Endothelial cell of umbilical vein (primary cell): Measurements from ENCODE around the gene TBC1D8. TPM values are rescaled to one million over a fixed set of nuclear protein-coding genes. Genes with fewer than 3 reads are reported as not detected.

Source experiments
- Bru-seq: library from RNA; stranded (reverse); fragments of 400-500 nt; gene quantifications from one replicate; lab custom pipeline; 2021; lab: Mats Ljungman, UMichigan
- BruChase-seq, 2 experiments: library from RNA; stranded (reverse); fragments of 400-500 nt; gene quantifications; one replicate each; lab custom pipeline; 2021; lab: Mats Ljungman, UMichigan
- BruUV-seq: library from RNA; stranded (reverse); fragments of 400-500 nt; replicated peaks from 2 replicates; lab custom pipeline; 2021; lab: Mats Ljungman, UMichigan
- CTCF ChIA-PET: fragments of 300-600, 350-600 bp; sonication (Branson Sonifier 250); formaldehyde crosslinking; loops from one replicate; lab custom pipeline; 2021; ENCODE audit warnings: antibody characterized with exemption, inconsistent platforms; lab: Charles Lee
- POLR2A ChIA-PET: fragments of 300-600, 350-600 bp; sonication (Branson Sonifier 250); formaldehyde crosslinking; loops from one replicate; lab custom pipeline; 2021; ENCODE audit warnings: antibody characterized with exemption, inconsistent platforms; lab: Charles Lee
- DNase-seq: peaks from one replicate; pipeline ENCODE4 v3.0.0-alpha.2; 2011; ENCODE audit warnings: low read depth, low spot score
- FAIRE-seq: peaks from 2 replicates; lab custom pipeline; 2011; peaks lifted over from hg19 to GRCh38; lab: Jason Lieb, UNC
- H2AFZ ChIP-seq: 2 replicates; pipeline ENCODE4 v1.6.0; 2012; ENCODE audit warnings: low read depth, low read length, control low read depth, inconsistent platforms
- H3K27ac ChIP-seq: 2 replicates; pipeline ENCODE4 v1.5.1; 2011; ENCODE audit warnings: low read depth, mild to moderate bottlenecking, control low read depth, low read length, moderate library complexity; ENCODE audit not compliant: insufficient read depth
- H3K27me3 ChIP-seq, 2 experiments: 2 replicates each; pipeline versions ENCODE4 v1.6.0 to v1.6.1; 2011; ENCODE audit warnings: low read length in 2 of 2, mixed read lengths in 1 of 2; ENCODE audit not compliant: control insufficient read depth in 2 of 2, insufficient read depth in 2 of 2
- H3K36me3 ChIP-seq, 2 experiments: 2 replicates in 1 of 2; 3 replicates in 1 of 2; pipeline ENCODE4 v1.5.1; 2011; ENCODE audit warnings: low read length in 2 of 2, mild to moderate bottlenecking in 1 of 2, moderate library complexity in 1 of 2; ENCODE audit not compliant: control insufficient read depth in 2 of 2, insufficient read depth in 2 of 2; ENCODE audit errors: extremely low read depth in 1 of 2
- H3K4me1 ChIP-seq: 3 replicates; pipeline ENCODE4 v1.5.1; 2011; ENCODE audit warnings: mild to moderate bottlenecking, low read length; ENCODE audit not compliant: control insufficient read depth, insufficient read depth; ENCODE audit errors: extremely low read depth
- H3K4me2 ChIP-seq: 2 replicates; pipeline ENCODE4 v1.6.1; 2011; ENCODE audit warnings: low read length, control low read depth, mixed read lengths; ENCODE audit not compliant: insufficient read depth
- H3K4me3 ChIP-seq, 3 experiments: fragments of 200-600 bp in 1 of 3; sonication (generic), shearing (Covaris generic) in 1 of 3; replicated peaks in 1 of 3; 2 replicates each; pipeline ENCODE4 v1.5.1; 2011 to 2016; ENCODE audit warnings: control low read depth in 3 of 3, low read length in 3 of 3, mild to moderate bottlenecking in 2 of 3, inconsistent platforms in 1 of 3, low read depth in 1 of 3, moderate library complexity in 1 of 3; ENCODE audit not compliant: insufficient read depth in 1 of 3
- H3K79me2 ChIP-seq: 2 replicates; pipeline ENCODE4 v1.6.0; 2012; ENCODE audit warnings: low read length, inconsistent platforms; ENCODE audit not compliant: control insufficient read depth, insufficient read depth
- H3K9ac ChIP-seq: replicated peaks from 2 replicates; pipeline ENCODE3; 2011; ENCODE audit warnings: low read length, control low read depth; ENCODE audit not compliant: insufficient read depth; ENCODE audit errors: extremely low read depth
- H3K9me1 ChIP-seq: replicated peaks from 3 replicates; pipeline ENCODE4 v1.6.0; 2011; ENCODE audit warnings: mild to moderate bottlenecking, low read length; ENCODE audit not compliant: control insufficient read depth, insufficient read depth; ENCODE audit errors: extremely low read depth
- H3K9me3 ChIP-seq: replicated peaks from 2 replicates; pipeline ENCODE4 v1.5.1; 2012; ENCODE audit warnings: low read length, inconsistent platforms; ENCODE audit not compliant: control insufficient read depth, insufficient read depth
- H4K20me1 ChIP-seq: replicated peaks from 2 replicates; pipeline ENCODE3; 2011; ENCODE audit warnings: mild to moderate bottlenecking, low read length; ENCODE audit not compliant: control insufficient read depth, insufficient read depth; ENCODE audit errors: extremely low read depth
- CTCF ChIP-seq, 2 donors: IDR thresholded peaks; 1 replicate in 1 of 2; 2 replicates in 1 of 2; pipeline ENCODE4 v1.5.1; 2011; ENCODE audit warnings: low read length in 2 of 2, mild to moderate bottlenecking in 2 of 2, moderate library complexity in 2 of 2, control low read depth in 1 of 2, inconsistent platforms in 1 of 2, low read depth in 1 of 2; ENCODE audit not compliant: insufficient read depth in 1 of 2; ENCODE audit errors: extremely low read depth in 1 of 2
- EZH2 ChIP-seq: IDR thresholded peaks from 2 replicates; pipeline ENCODE4 v1.6.1; 2012; ENCODE audit warnings: borderline replicate concordance, low read depth, mild to moderate bottlenecking, moderate library complexity, low read length, inconsistent platforms; ENCODE audit not compliant: severe bottlenecking
- FOS ChIP-seq: IDR thresholded peaks from 2 replicates; pipeline ENCODE4 v1.6.1; 2011; ENCODE audit warnings: mild to moderate bottlenecking, low read length, moderate library complexity, borderline replicate concordance; ENCODE audit not compliant: insufficient read depth
- GATA2 ChIP-seq: IDR thresholded peaks from 2 replicates; pipeline ENCODE4 v1.7.0; 2011; ENCODE audit warnings: low read depth, mild to moderate bottlenecking, moderate library complexity, mixed read lengths, low read length; ENCODE audit not compliant: insufficient read length, insufficient read depth
- JUN ChIP-seq: IDR thresholded peaks from 2 replicates; pipeline ENCODE4 v1.6.1; 2011; ENCODE audit warnings: borderline replicate concordance, low read depth; ENCODE audit not compliant: insufficient read length, insufficient read depth
- MAX ChIP-seq: IDR thresholded peaks from 2 replicates; pipeline ENCODE4 v1.6.1; 2011; ENCODE audit not compliant: insufficient read depth, insufficient read length
- MYC ChIP-seq: IDR thresholded peaks from one replicate; pipeline ENCODE4 v1.6.1; 2011; ENCODE audit warnings: mild to moderate bottlenecking, low read depth, low read length
- POLR2A ChIP-seq: IDR thresholded peaks from 2 replicates; pipeline ENCODE4 v1.6.1; 2012; ENCODE audit warnings: low read depth, mild to moderate bottlenecking, control low read depth, low read length
- POLR2AphosphoS5 ChIP-seq: IDR thresholded peaks from 2 replicates; pipeline ENCODE4 v1.6.1; 2012; ENCODE audit warnings: low read depth, mild to moderate bottlenecking, control low read depth, low read length, moderate library complexity; ENCODE audit not compliant: insufficient read depth
- dilution Hi-C: fragments of 300-500 bp; cut with MboI; formaldehyde crosslinking; loops from one replicate; pipeline ENCODE4 v1.15.0; 2019; ENCODE audit warnings: low sequenced_read_pairs; ENCODE audit not compliant: extremely low pct_ligation_motif_present
- intact Hi-C: fragments of 100-400 bp; cut with micrococcal nuclease; formaldehyde crosslinking; loops from one replicate; pipeline ENCODE4 v1.10.0; 2022
- long read RNA-seq: library from polyadenylated mRNA; stranded (forward); transcript quantifications from one replicate; pipeline ENCODE4 v2.0.0, GENCODE V29; 2021
- polyA minus RNA-seq, 3 experiments: library from RNA; depleted of rRNA, polyadenylated mRNA; stranded (reverse); fragments of >200 nt; gene quantifications; 1 replicate in 1 of 3; 2 replicates in 2 of 3; pipeline ENCODE4 v1.2.3, GENCODE V29; 2011
- polyA plus RNA-seq, 4 experiments: library from polyadenylated mRNA; depleted of rRNA in 3 of 4; stranded (reverse) in 3 of 4; unstranded in 1 of 4; fragments of >200 nt; gene quantifications; 2 replicates each; pipeline versions ENCODE4 v1.2.1 to v1.2.3, GENCODE V29; 2011 to 2012; ENCODE audit warnings: missing spikeins in 1 of 4
- total RNA-seq: library from RNA; stranded (reverse); gene quantifications from 2 replicates; pipeline ENCODE4 v1.2.3, GENCODE V29; 2021

TBC1D8 gene
- total RNA-seq = 30.6 and 32.1 TPM in 2 replicates
- 26.0 and 28.5 TPM in 2 replicates for polyA plus RNA-seq
- polyA plus RNA-seq (2011; cell fraction: cytosol; rRNA removed) = 14.9 and 17.2 TPM in 2 replicates
- polyA plus RNA-seq (2011; cell fraction: nucleus; rRNA removed) = 151 and 159 TPM in 2 replicates
- polyA plus RNA-seq (2012) = 23.1 and 25.1 TPM in 2 replicates
- 58.0 and 77.9 TPM in 2 replicates for polyA minus RNA-seq
- 6.0 TPM for polyA minus RNA-seq (2011; cell fraction: cytosol; rRNA and poly(A)+ RNA removed)
- 51.3 and 85.5 TPM in 2 replicates for polyA minus RNA-seq (2011; cell fraction: nucleus; rRNA and poly(A)+ RNA removed)
- percentile 84 among the genes with signal in this experiment for Bru-seq, nascent RNA
- BruChase-seq, experiment 1, labeled RNA remaining after a 6-hour chase = percentile 66 among the genes with signal in this experiment
- percentile 77 among the genes with signal in this experiment for BruChase-seq, experiment 2, labeled RNA remaining after a 2-hour chase
- long read RNA-seq, transcript TBC1D8-201 (20 exons, 3,627 nt) = major isoform, 20 of 38 reads
- long read RNA-seq, partial matches to known transcripts = 9 of 38 reads
- long read RNA-seq, other reads (novel, unspliced or antisense) = 7 of 38 reads

GRCh38 chr2:101151146-101151858 lies at the start of gene TBC1D8:
Gene TBC1D8, minus strand, starts transcription at chr2:101151382. Its CDS starts 129 bp downstream, at chr2:101151253.
- FAIRE-seq (peak; percentile 91), DNase-seq (peak; percentile 75)
- peak within 1 kb of the TSS; percentile 68 for H3K27ac ChIP-seq
- dilution Hi-C loops = no loop called here
- intact Hi-C loops = loop anchor here (1.0 kb wide), 2 partner anchors 26 to 42 kb away; no protein-coding TSS in a partner anchor
- no peaks in the 10 kb centered on the region for H3K27me3 ChIP-seq
- H3K4me1 ChIP-seq = peaks cover 37% of the 10 kb centered on the region
- TF ChIP-seq EZH2 (no peak), GATA2 (no peak), FOS (no peak), POLR2AphosphoS5 (peak; percentile 98), POLR2A (peak; percentile 94), MAX (no peak), MYC (no peak), JUN (no peak), CTCF (IDR thresholded peaks at IDR 0.05; ENCODE audit: extremely low read depth in 1 of 2, insufficient read depth in 1 of 2, low read depth in 1 of 2, low read length in 2 of 2) (no peak)
- H3K36me3 ChIP-seq = no peaks in the 10 kb centered on the region
- peaks cover 47% of the 10 kb centered on the region for H3K79me2 ChIP-seq
- H3K4me2 ChIP-seq = peak within 1 kb of the TSS; percentile 97
- H3K9me3 ChIP-seq = no peaks in the 10 kb centered on the region
- peak within 1 kb of the TSS; percentile 56 to 89 (median 87) for H3K4me3 ChIP-seq
- ChIA-PET POLR2A (interaction anchor here (0.6 to 2.2 kb wide), 5 partner anchors 12 to 148 kb away, joined by 3 to 12 read pairs (median 5); no protein-coding TSS in a partner anchor), CTCF (interaction anchor here (0.7 to 8.4 kb wide), 14 partner anchors 11 to 541 kb away, joined by 3 to 210 read pairs (median 6); no protein-coding TSS in a partner anchor)
- BruUV-seq = no TSS peak
- peak within 1 kb of the TSS; percentile 74 for H3K9ac ChIP-seq
- peak within 1 kb of the TSS; percentile 66 for H2AFZ ChIP-seq
- H3K9me1 ChIP-seq = no peaks in the 10 kb centered on the region
- no peaks in the 10 kb centered on the region for H4K20me1 ChIP-seq
